ENCODE measurements around the gene GJA3. TPM values are rescaled to one million over a fixed set of nuclear protein-coding genes. Genes with fewer than 3 reads are reported as not detected.

The GJA3 gene
- total RNA-seq, 1 donor from 2014 or later: under 0.01 TPM

DNA sequence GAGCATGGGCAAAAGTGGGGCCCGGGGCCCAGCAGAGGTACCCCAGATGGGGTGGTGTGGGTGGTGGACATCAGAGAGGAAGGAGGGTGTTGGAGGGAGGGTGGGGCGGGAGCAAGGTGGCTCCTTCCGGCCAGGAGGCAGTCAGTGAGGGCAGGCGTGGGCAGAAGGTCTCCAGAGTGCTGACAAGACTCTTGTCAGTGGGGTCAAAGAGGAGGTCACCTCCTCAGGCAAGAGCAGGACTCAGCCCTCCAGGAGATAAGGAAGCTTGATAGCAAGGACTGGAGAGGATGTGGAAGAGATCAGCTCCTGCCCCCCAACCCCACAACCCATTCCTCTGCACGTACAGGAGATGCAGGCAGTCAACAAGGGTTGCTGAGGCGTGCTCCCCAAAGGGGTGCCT is 9.8 kb downstream of the GJA3 start:
- no peak for DNase-seq (ENCODE audit: low read depth, low spot score)

DNA sequence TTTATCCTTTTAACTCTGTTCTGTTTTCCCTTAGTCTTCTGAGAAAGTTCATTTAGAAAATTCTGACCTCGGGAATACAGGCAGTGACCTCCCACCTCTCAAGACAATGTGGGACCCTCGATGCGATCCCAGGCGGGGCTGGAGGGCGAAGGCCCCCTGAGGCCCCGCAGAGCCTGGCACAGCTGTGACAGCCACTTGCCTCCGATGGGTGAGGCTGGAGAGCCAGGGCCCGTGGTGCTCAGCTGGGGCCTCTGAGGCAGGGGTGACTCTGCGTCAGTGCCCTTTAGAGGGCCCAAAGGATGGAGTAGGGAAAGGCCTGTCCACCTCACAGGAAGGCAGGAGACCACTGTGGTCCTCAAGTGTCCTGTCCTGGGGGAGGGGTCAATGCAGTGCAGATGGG is 10.3 kb downstream of the GJA3 start:
- DNase-seq (ENCODE audit: low read depth, low spot score): no peak

DNA sequence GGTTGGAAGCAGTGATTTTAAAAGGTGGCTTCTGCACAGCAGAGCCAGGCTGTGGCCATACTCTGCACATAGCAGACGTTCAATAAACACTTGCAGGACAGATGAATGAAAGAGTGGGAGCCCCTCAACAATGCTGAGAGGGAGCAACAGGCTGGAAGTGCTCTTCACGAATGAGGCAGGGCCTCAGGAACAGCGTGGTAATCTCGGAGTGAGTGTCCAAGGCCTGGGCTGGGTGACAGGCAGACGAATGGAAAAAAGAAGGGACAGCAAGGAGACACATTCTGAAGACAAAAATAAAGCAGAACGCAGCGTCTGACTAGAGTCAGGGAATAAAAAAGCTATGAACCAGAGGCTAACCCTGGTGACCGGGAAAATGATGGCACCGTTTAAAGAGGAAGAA is 11.1 kb downstream of the GJA3 start:
- no peak for DNase-seq (ENCODE audit: low read depth, low spot score)

DNA sequence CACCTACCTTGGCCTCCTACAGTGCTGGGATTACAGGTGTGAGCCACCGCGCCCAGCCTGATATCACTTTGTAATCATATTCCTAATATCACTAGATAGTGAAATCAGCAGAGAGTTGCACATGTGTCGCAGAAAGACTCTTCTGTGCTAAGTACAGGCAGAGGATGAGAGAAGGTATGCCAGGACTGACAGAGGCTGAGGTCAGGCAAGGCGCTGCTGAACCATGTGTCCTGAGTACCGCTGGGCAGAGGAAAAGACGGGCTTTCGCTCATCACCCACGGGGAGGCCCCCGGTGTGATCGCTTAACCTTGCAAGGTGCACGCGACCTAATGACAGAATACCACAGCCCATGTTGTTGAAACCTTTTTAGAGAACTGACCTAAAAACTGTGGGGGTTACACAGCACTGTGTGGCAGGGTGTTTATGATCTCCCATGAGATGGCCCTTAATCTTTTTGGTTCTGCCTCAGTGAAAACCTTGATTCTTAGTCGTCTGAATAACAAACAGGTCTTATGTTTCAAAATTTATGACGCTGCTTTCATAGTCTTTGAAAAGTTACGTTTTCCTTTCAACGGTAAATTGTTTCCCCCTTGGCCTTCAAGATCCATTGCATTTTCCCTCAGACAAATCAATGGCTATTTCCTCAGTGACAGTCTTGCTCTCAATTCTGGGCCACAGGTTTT is 12.2 kb downstream of the GJA3 start:
- no peak for DNase-seq (ENCODE audit: low read depth, low spot score)

DNA sequence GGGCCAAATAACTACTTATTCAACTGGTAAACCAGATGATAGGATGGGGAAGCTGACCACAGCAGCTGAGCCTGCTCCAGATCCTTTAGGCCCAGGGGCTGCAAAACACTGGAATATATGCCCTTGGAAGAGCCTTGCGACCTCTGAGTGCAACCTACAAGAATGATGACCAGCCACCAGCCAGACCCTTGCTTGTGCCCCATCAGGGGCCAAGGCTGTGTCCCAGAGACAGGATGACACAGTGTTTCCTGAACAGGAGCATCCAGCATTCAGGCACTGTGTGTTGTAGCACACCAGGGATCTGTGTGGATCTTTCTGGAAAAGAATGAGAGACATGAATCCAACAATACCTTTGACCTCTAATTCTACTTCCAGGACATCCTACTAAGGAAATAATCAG is 14.5 kb downstream of the GJA3 start:
- DNase-seq (ENCODE audit: low read depth, low spot score): no peak

DNA sequence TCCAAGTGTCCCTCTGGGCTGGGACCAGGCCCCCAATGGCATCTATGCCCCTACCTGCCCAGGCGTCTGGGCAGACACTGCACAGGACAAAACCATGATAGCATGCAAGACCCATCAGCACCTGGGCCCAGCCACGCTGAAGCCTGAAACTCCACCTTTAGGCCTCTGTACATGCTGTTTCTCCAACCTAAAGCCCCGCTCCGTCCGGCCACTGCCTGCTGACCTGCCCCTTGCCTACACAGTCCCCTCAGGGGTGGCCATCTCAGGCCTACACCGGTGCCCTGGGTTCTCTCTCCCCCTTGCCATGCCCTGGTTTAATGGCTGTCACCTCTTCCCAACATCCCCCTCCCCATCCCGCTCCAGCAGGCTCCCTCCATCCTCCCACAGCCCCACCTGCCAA is 15.3 kb downstream of the GJA3 start:
- no peak for DNase-seq (ENCODE audit: low read depth, low spot score)

DNA sequence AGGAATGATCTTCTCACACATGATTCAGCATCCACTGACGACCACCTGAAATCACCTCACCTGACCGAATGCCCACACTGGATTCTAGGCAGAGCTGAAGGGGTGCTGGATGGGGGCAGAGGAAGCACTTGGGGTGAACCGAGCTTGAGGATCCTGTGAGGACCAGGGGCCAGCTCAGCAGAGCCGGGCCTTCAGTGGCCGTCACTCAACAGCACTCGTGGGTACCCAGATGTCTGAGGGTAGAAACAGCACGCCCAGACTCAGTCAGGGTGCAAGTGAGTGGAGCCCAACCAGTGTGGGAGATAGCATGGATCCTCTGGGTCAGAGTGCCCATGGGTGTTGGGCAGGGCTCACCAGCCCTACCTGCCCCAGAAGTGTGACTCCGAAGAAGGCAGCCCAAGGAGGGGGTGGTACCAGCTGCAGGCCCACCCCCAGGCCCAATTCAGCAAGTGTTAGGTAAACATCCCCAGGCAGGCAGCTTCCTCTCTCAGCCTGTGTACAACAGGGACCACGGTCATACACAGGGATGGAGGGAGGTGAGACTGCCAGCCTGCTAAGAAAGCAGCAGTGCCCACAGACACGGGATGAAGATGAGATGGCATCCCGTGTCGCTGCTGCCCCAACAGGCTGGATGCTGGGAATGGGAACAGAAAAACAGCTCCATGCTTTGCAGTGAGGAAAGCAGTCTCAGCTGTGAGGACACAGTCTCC is 16.6 kb downstream of the GJA3 start:
- no peak for DNase-seq (ENCODE audit: low read depth, low spot score)

DNA sequence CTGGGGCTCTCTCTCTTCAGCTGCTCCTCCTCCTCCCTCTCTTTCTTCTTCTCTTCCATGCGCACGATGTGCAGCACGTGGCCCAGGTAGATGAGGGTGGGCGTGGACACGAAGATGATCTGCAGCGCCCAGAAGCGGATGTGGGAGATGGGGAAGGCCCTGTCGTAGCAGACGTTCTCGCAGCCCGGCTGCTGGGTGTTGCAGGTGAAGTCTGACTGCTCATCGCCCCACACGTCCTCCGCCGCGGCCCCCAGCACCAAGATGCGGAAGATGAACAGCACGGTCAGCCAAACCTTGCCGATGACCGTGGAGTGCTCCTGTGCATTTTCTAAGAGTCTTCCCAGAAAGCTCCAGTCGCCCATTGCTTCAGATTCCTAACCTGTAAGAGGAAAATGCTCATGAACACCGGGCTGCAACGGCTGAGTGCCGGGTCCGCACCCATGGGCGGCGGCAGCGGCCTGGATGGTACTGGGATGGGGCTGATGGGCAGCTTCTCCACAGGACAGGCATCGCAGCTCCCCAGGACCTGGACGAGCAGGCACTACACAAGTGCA is 17.8 kb downstream of the GJA3 start:
- no peak for DNase-seq (ENCODE audit: low read depth, low spot score)

DNA sequence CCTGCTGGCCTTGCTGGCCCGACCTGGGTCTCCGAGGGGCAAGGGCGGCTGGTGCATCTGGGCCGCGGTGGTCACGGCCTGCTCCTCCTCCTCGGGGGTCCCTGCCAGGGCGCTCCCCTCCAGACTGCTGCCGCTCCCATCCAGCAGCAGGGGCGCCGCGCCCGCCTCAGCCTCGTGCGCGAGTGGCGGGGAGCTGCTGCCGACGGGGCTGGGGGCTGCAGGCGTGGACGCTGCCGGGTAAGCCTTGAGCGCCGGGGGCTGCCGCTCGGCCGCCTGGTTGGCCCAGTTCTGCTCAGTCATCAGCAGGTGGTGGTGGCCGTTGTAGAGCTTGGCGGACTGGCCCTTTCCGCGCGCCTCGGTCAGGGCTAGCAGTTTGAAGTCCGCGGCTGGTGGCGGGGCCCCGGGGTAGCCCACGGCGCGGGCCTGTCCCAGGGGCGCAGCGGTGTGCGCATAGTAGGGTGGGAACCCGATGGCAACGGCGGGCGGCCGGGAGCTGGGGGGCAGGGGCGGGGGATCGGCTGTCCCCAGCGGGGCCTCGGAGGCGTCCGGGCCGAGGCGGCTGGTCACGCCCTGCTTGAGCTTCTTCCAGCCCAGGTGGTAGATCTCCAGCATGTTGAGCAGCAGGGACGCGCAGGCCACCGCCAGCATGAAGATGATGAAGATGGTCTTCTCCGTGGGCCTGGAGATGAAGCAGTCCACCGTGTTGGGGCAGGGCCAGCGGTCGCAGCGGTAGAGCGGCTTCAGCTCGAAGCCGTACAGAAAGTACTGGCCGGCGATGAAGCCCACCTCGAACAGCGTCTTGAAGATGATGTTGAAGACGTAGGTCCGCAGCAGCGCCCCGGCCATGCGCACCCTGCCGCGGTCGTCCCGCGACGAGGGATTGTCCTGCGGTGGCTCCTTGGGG is 18.6 kb downstream of the GJA3 start:
- DNase-seq (ENCODE audit: low read depth, low spot score): no peak

DNA sequence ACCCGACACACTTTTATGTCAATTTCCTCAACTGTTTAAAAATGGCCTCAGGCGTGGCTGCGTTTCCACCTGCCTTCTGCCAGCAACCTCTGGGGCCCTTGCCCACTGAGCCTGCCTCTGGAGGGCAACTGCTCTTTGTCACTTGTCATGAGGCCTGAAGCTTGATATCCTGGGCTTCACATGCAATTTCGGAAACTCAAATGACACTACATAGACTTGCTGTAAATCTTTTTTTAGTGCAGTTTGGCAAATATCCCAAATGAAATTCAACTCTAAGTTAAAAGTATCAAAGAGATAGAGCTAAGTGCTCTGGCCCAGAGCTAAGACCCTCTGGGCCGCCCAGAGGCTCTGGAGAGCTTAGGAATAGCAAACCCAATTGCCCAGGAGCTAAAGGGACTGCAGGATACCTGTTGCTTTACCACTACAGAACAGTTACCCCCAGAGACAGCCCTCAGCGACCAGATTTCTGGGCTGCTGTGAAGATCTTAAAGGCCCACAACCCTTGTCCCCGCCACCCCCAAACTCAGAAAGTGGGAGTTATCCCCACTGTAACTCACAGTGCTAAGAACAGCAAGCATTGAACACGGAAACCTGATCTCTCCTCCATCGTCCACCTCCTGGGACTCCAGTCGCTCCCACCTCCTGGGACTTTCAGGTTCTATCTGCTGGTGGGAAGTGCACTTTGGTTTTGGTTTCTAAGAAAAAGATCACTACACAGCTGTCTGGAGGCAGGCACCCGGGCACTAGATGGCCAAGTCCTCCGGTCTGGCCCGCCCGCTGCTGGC is 19.4 kb downstream of the GJA3 start:
- DNase-seq (ENCODE audit: low read depth, low spot score): no peak

DNA sequence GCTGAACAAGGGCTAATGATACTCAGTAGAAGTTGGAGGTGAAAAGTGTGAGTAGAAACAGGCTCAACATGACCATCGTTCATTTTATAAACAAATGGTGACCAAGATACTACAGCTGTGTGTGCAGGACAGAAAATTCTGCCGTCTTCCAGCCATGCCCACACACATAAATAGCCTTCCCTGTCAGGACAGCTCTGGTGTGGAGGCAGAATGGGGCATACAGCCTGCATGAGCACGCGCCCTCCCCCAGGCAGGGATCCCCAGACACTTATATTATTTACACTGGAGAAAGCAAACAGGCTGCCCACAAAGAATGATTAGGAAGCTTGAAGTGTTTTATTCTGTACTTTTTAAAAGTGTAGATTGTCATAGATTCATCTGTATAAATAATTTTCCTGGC is 20.4 kb downstream of the GJA3 start:
- DNase-seq (ENCODE audit: low read depth, low spot score): no peak

DNA sequence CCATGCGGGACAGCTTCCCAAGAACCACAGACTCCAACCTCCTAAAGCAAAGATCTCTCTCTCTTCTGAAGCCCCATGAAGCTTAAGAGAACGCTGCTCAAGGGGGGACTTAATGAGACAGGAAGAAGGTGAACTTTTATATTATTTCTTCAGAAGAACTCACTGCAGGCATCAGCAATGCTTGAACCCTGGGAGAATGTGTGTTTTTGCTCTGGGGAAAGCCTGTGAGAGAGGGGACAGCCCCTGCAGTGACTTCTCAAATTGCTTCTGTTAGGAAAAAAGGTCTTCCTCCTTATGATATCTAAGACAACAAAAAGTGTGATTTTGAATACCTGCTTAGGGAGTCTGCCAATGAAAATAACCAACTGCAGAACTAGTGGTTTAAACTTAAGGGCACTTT is 23.0 kb downstream of the GJA3 start:
- DNase-seq (ENCODE audit: low read depth, low spot score): no peak

DNA sequence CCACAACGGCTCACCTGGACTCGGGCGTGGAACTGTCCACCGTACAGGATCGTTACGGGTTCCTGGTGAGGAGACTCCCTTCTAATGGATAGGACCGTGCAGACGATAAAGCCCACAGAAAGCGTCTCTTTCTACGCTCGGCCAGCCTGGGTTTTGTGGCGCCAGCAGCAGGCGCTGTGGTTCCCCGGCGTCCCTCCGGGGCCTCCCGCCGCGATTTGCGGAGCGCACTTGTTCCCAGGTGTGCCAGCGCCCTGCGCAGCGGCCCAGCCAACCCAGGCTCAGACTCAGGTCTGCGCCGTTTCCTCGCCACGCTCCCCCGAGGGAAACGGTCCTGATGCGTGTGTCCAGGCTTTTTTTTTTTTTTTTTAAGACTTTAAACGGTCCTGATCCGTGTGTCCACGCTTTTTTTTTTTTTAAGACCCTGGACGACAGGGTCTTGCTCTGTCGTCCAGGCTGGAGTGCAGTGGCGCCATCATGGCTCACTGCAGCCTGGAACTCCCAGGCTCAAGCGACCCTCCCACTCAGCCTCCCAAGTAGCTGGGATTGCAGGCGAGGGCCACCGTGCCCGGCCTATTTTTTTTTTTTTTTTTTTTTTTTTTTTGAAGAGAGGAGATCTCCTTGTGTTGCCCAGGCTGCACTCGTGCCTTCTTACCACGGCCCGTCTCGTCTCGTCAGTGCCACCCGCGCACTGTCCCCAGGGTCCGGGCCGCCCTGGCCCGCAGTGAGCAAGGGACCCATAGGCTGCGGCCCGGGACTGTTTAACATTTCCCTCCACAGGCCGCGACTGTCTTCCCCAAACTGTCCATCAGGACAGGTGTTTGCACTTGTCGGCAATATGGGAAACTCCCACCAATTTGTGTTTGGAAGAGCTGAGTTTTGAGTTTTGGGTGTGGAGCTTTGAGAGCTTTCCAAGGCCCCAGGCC is 23.8 kb downstream of the GJA3 start:
- DNase-seq (ENCODE audit: low read depth, low spot score): no peak

DNA sequence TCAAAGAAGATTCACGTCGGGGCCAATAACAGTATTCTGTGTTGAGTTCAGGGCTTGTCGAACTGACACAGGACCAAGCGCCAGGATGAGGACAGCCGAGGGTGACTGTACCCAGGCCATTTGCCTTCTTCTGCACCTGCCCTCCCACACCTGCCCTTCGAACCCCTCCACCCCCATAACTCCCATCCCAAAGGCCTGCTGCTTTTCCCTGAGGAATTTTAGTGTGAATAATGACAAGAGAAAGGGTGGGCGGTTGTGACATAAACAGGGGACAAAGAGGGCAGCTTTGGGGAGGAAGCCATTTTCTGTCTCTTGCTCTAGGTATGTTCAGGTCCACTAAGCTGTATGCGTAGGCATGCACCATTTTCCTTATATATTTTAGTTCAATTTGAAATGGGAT is 26.1 kb downstream of the GJA3 start:
- no peak for DNase-seq (ENCODE audit: low read depth, low spot score)

DNA sequence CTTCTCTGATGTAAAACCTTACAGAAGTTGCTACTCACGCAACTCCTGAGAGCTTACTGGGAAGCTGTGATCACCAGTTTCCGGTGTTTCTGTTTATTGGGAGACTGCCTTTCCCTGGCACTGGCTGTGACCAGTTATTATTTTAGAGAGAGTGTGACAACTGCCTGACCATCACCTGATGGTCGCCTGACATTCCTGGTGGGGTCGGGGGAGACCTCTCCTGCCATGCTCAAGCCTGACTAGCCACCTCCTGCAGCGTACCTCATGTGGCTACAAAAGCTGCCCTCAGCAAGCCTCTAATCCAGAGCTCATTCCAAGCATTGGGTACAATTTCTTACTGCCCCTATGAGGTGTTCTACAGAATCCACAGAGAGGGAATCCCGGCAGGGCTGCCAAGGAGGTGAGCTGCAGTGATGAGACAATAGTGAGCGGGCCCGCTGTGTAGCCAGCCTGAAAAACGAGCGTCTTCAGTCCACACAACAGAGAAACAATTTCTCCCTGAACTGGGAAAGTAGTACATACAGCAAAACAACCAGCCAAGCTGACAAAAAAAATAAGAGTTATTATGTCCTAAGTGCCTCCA is 28.7 kb downstream of the GJA3 start:
- no peak for DNase-seq (ENCODE audit: low read depth, low spot score)

DNA sequence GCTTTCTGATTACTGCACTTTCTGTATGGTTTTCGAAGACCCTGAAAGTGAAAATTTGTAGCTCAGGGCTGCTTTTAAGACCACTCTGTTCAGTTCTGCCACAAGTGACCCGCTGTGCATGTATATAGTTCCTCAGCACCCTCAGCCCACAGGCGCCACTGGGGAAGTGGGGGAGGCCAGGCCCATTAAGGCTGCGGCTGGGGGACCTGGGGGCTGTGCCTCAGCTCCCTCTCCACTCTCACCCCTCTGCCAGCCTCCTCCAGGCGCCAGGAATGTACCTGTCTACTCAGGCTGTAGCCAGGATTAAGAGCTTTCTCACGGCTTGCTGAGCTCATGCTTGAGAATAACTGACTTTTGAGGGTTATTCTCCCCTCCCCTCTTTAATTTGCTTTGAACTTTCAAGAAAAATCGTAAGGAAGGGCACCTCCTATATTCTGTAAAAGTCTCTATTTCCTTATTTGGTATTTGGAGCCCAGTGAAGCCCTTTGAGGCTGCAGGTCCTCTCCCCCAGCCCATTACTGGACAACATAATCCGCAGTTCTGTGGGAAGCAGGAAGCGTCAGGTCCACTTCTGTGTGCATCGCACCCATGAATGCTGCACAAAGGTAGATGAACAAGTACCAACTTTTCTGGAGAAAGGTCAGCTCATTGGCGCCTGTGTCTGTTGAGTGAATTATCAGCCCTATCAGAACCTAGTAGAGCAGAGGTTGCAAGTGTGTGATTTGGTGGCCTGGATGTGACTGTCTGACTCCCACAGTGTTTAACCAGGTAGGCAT is 29.6 kb downstream of the GJA3 start:
- no peak for DNase-seq (ENCODE audit: low read depth, low spot score)

DNA sequence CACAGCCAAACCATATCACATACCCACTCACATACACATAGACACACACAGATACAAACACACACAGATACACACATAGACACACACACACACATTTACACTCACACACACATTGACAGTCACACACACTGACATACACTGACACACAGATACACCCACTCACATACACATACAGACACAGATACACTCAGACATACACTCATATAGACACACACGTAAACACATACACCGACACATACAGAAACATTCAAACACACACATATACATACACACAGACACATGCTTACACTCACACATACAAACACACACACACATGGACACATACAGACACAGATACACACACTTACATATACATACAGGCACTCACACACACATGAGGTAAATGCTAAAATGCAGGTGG is 30.2 kb downstream of the GJA3 start:
- DNase-seq (ENCODE audit: low read depth, low spot score): no peak

DNA sequence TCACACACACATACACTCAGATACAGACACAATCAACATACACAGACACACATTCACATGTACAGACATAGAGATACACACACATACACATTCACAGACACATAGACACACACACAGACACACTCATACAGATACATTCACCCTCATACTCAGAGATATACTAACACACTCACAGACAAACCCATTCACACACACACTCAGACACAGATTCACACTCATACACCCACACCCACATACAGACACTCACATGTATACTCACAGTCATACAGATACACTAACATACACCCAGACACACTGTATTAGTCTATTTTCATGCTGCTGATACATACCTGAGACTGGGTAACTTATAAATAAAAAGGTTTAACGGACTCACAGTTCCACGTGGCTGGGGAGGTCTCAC is 30.8 kb downstream of the GJA3 start:
- DNase-seq (ENCODE audit: low read depth, low spot score): no peak

DNA sequence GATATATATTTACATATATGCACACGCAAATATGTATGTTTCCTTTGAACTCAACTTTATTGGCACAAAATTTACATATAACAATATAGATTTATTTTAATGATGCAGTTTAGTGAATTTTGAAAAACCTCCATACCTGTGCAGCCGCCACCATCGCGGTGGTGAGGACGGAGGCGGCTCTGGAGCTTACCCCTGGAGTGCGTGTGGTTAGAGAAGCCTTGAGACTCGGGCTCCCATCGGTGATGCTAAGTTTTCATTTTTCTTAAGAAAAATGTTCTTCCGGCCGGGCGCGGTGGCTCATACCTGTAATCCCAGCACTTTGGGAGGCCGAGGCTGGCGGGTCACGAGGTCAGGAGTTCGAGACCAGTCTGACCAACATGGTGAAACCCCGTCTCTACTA is 31.8 kb downstream of the GJA3 start:
- DNase-seq (ENCODE audit: low read depth, low spot score): no peak
